Mesothelial cell of epicardium (in vitro differentiated cells): Measurements from ENCODE around the gene CHMP5. TPM values are rescaled to one million over a fixed set of nuclear protein-coding genes. Genes with fewer than 3 reads are reported as not detected.

ENCODE experiments used
- DNase-seq, 2 experiments: peaks; one replicate each; pipeline ENCODE4 v3.0.0; 2021; ENCODE audit warnings: low spot score in 2 of 2; ENCODE audit not compliant: unreplicated experiment in 2 of 2
- H3K27ac Mint-ChIP-seq: 2 replicates; pipeline ENCODE4 v1.8.0; 2021; ENCODE audit warnings: mixed read lengths
- H3K27me3 Mint-ChIP-seq: 2 replicates; pipeline ENCODE4 v1.8.0; 2021; ENCODE audit warnings: low read depth, mixed read lengths
- H3K36me3 Mint-ChIP-seq: 2 replicates; pipeline ENCODE4 v1.8.0; 2021; ENCODE audit warnings: mixed read lengths
- H3K4me1 Mint-ChIP-seq: 2 replicates; pipeline ENCODE4 v1.8.0; 2021; ENCODE audit warnings: mixed read lengths
- H3K4me3 Mint-ChIP-seq: 2 replicates; pipeline ENCODE4 v1.8.0; 2021; ENCODE audit warnings: mild to moderate bottlenecking, moderate library complexity, mixed read lengths
- H3K9me3 Mint-ChIP-seq: 2 replicates; pipeline ENCODE4 v1.8.0; 2021; ENCODE audit warnings: mixed read lengths
- total RNA-seq: library from RNA; stranded (reverse); gene quantifications from 3 replicates; pipeline ENCODE4 v1.2.1, GENCODE V29; 2021
- TF ChIP-seq, protein P1 (sequence below): fragments of 200-600 bp; sonication (generic); IDR thresholded peaks from one replicate; pipeline ENCODE4 v1.5.0; 2021; ENCODE audit warnings: antibody characterized with exemption; ENCODE audit not compliant: unreplicated experiment

The CHMP5 gene
- total RNA-seq, 1 donor from 2014 or later = 49.1 TPM

DNA sequence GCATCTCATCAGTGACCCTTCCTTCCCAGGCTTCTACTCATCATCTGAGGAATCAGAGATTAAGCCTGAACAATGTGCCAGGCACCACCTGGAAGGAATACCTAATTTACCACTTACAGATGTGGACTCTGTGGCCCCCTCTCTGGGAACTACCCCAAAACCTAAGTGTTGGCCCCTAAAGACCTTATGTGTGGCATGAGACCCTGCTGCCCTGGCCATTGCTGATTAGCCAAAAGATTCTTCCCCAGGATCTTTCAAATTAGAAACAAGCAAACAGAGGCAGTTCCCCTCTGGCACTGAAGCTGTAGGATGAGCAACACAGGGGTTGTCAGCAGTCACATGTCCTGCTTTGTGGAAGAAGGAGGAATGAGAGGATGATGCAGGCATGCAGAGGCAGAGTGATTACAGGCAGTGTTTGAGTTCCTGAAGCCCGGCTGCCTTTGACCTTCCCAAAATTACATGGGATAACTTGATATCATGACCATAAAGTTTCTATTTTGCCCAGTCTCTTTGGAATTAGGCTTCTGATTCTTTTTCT, 14.3 kb upstream of the CHMP5 start:
- H3K27ac Mint-ChIP-seq = peak overlapping the region; percentile 56

DNA sequence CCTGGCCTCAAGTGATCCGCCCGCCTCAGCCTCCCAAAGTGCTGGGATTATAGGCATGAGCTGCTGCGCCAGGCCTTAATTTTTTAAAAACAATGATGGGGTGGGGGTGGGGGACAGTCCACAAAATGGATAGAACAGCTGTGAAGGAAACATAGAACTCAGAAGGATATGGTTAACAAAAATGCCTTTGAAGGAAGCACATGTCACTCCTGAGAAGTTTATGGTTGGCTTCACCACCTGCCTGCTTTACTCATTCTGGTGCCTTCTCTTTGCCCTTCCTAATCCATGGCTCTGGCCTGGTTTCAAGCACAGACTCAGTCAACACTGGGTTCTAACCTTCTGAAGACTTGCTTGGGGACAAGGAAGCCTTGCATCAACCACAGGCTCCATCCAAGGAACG, 10.6 kb upstream of the CHMP5 start:
- H3K36me3 Mint-ChIP-seq = peaks cover 20% of the 10 kb centered on the region
- no peaks in the 10 kb centered on the region for H3K27me3 Mint-ChIP-seq
- no peak overlapping the region for H3K27ac Mint-ChIP-seq
- no peaks in the 10 kb centered on the region for H3K4me1 Mint-ChIP-seq
- TF ChIP-seq, protein P1, sequence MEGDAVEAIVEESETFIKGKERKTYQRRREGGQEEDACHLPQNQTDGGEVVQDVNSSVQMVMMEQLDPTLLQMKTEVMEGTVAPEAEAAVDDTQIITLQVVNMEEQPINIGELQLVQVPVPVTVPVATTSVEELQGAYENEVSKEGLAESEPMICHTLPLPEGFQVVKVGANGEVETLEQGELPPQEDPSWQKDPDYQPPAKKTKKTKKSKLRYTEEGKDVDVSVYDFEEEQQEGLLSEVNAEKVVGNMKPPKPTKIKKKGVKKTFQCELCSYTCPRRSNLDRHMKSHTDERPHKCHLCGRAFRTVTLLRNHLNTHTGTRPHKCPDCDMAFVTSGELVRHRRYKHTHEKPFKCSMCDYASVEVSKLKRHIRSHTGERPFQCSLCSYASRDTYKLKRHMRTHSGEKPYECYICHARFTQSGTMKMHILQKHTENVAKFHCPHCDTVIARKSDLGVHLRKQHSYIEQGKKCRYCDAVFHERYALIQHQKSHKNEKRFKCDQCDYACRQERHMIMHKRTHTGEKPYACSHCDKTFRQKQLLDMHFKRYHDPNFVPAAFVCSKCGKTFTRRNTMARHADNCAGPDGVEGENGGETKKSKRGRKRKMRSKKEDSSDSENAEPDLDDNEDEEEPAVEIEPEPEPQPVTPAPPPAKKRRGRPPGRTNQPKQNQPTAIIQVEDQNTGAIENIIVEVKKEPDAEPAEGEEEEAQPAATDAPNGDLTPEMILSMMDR = no peak
- H3K4me3 Mint-ChIP-seq = no peak overlapping the region
- DNase-seq = no peak
- H3K9me3 Mint-ChIP-seq = no peaks in the 10 kb centered on the region

More for the DNA sequence above, 14.3 kb upstream of the CHMP5 start:
- no peaks in the 10 kb centered on the region for H3K9me3 Mint-ChIP-seq
- no peaks in the 10 kb centered on the region for H3K4me1 Mint-ChIP-seq
- H3K36me3 Mint-ChIP-seq = peaks cover 14% of the 10 kb centered on the region
- DNase-seq = no peak
- TF ChIP-seq, protein P1 = no peak
- no peaks in the 10 kb centered on the region for H3K27me3 Mint-ChIP-seq
- H3K4me3 Mint-ChIP-seq = no peak overlapping the region

DNA sequence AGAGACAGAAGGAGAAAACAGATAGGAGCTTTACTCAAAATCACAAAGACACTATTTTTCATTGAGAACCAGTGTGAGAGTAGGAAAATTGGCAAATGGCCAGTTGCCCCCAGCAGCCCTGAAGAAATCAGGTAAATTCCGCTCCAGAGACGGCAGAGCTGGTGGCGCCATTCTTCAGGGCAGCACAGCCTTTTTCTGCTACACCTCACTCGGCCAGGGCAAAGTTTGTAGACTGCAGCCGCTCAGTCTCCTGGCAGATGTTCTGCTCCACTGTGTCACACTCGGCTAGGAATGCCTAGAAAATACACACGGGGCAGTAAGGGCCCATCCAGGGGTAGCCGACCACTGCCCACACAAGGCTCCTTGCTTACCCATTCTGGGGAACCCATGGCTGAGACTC, 9.8 kb upstream of the CHMP5 start:
- Mint-ChIP-seq H3K4me1 (no peaks in the 10 kb centered on the region), H3K9me3 (no peaks in the 10 kb centered on the region), H3K36me3 (peaks cover 24% of the 10 kb centered on the region), H3K27ac (no peak overlapping the region), H3K27me3 (no peaks in the 10 kb centered on the region), H3K4me3 (no peak overlapping the region)
- no peak for DNase-seq
- TF ChIP-seq, protein P1 = no peak

DNA sequence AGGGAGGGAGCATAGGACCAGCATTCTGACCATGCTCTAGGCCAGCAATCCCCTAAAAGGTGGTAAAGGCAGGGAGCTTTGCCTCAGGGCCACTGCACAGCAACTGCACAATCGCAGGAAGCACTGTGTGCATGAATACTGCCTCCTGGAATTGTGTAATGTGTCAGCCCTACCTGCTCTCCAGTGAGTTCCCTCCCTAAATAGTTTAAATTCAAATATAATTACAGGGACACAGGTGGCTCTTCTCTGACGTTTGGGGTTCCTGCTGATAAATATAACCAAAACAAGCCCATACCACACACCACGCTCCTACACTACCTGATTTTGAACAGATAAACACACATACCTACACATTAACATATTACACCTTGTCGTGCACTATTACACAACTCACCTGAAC, 9.4 kb upstream of the CHMP5 start:
- Mint-ChIP-seq H3K36me3 (peaks cover 29% of the 10 kb centered on the region), H3K27ac (no peak overlapping the region), H3K4me3 (no peak overlapping the region), H3K27me3 (no peaks in the 10 kb centered on the region), H3K4me1 (no peaks in the 10 kb centered on the region), H3K9me3 (no peaks in the 10 kb centered on the region)
- no peak for DNase-seq
- TF ChIP-seq, protein P1 = no peak

DNA sequence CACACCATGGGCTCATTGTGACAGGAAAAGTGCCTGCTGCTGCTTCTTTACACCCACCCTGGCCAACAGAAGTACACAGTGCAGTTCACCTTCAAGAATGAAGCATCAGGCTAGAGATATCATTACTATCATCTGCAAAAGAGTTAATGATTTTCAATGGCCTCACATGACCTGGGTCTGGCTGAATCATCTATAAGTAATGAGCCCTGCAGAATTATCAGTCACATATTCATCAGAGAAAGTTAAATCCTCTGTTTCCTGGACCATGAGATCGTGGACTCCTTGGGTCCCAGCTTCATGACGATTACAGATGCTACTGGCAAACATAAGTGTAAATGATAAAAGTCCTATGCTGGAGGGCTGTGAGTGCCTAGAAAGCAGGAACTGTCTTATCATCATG, 8.6 kb upstream of the CHMP5 start:
- no peak overlapping the region for H3K4me3 Mint-ChIP-seq
- H3K27ac Mint-ChIP-seq = no peak overlapping the region
- no peaks in the 10 kb centered on the region for H3K9me3 Mint-ChIP-seq
- no peak for DNase-seq
- TF ChIP-seq, protein P1 = no peak
- H3K4me1 Mint-ChIP-seq = no peaks in the 10 kb centered on the region
- no peaks in the 10 kb centered on the region for H3K27me3 Mint-ChIP-seq
- H3K36me3 Mint-ChIP-seq = peaks cover 34% of the 10 kb centered on the region

DNA sequence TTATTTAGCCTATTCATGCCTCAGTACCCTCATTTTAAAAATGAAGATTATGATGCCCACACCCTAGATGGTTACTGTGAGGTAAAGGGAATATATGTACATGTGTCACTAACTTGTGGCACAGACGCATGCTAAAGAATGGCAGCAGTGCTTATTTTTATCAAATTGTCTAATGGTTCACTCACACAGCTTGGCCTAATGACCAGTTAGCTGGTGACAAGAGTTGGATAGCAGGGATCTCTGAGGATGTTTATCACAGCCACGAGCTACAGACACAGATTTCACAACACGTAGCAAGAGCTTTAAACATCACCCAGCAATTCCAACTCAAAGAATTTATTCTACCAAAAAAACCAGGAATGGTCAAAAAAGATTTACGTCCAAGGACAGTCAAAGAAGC, 7.6 kb upstream of the CHMP5 start:
- Mint-ChIP-seq H3K36me3 (peaks cover 36% of the 10 kb centered on the region), H3K4me3 (no peak overlapping the region), H3K27me3 (no peaks in the 10 kb centered on the region), H3K4me1 (no peaks in the 10 kb centered on the region), H3K27ac (no peak overlapping the region), H3K9me3 (no peaks in the 10 kb centered on the region)
- DNase-seq = no peak
- TF ChIP-seq, protein P1 = no peak
